ENCODE data around the gene MUC21. TPM values are rescaled to one million over a fixed set of nuclear protein-coding genes. Genes with fewer than 3 reads are reported as not detected.
"Not testable (repeated sequence)": the region's sequence is repeated elsewhere in the genome, so short reads cannot be mapped to it uniquely, and the experiment has no call there.

MUC21 gene
- polyA plus RNA-seq, 4 donors = 0.01 TPM; not detected in 3

DNA sequence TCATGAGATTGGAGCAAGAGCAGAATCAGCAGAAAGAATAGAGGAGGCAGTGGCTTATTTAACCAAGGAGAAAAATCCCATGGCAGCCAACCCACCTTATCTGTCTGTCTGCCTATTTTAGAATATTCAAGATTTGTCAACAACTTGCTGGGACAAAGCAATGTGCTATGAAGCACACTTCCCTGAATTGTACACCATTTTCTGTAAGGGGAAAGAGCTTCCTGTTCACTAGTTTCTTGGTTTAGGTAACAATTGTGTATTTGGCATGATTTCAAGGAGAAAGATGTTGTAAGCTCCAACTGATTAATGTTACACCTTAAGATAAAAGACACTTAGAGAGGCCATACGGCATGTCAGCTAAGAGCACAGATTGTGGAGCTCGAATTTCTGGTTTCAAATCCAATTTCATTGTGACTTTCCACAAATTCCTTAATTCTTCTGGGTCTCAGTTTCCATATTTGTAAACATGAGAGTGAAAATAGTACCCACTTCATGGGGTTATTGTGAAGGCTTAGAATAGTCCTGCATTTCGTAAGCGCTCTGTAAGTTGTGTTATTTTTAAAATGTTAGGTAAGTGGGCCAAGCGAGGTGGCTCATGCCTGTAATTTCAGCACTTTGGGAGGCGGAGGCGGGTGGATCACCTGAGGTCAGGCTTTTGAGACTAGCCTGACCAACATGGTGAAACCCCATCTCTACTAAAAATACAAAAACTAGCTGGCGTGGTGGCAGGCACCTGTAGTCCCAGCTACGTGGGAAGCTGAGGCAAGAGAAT is 21.9 kb downstream of the MUC21 start:
- DNase-seq (ENCODE audit: low read depth in 4 of 4, low spot score in 3 of 4) = no peak

DNA sequence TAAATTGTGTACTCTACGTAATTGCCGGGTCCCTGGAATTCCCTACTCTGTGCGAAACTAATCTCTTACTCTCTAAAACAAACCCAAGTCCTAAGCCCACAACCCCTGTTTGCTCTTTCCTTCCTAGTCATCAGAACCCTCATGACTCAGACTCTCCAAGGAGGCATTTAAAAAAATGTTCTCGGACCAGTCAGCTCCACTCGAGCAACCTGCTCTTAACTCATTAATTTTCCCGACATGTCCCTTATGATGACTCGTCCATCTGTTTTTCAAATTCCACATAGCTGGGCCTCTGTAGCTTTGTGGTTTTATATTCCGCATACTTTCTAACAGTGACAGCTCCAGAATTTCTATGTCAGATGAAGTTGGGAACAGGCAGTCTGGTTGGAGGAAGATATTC is 24.2 kb downstream of the MUC21 start:
- DNase-seq (ENCODE audit: low read depth in 4 of 4, low spot score in 3 of 4) = no peak

DNA sequence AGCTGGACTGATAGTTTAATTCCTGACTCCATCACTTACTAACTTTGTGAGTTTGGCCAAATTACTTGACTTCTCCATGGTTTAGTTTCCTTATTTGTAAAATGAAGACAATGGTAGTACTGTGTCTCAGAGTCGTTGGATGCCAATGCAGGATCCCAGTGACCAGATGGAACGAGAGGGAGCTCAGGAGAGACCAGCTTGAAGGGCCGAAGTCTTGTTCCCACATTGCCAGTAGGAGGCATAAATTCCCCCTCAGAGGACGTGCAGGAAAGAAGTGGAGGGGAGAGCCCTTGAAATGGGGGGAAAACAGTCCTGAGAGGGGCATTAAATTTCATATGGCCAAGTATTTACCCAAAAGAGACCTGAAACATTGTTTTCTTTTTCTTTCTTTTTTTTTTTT is 24.6 kb downstream of the MUC21 start:
- no peak for DNase-seq (ENCODE audit: low read depth in 4 of 4, low spot score in 3 of 4)

- DNase-seq (ENCODE audit: low read depth in 4 of 4, low spot score in 3 of 4) = no peak
These were observed 26.2 kb downstream of the MUC21 start for GRCh38 chr6:31009731-31010130.

DNA sequence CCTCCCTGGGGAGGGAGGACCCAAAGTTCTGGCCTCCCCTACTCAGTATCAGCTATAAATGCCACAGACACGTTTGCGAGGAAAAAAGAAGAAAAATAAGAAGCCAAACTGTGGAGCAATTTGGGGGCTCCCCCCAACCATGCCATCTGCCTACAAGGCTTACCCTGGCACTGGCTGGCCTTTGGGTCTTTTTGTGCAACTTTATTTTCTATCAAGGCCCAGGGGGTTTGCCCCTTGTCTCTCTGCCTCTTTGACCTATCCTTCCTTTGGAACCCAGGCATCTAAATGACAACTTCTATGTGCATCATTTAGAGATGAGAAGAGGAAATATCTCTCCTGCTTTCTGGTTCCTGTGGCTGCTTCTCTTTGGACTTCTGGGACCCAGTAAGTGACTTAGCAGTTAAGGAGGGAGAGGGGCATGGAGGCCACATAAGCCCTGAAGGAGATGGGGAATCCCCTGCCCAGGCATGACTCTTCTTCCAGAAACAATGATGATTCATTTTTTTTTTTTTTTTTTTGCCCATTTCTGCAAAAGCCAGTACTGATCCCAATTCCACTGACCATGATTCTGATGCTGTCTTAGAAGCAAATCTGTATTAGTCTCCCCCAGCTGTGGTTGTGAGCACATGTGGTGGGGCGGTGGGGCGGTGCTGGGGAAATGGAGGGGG is 27.0 kb downstream of the MUC21 start, which contains the start of gene MUC22:
MUC22 (plus strand) TSS at position 82 of the 668 bp plus-strand sequence; CDS start at position 315, 233 bp downstream.
- DNase-seq (ENCODE audit: low read depth in 4 of 4, low spot score in 3 of 4) = no peak

DNA sequence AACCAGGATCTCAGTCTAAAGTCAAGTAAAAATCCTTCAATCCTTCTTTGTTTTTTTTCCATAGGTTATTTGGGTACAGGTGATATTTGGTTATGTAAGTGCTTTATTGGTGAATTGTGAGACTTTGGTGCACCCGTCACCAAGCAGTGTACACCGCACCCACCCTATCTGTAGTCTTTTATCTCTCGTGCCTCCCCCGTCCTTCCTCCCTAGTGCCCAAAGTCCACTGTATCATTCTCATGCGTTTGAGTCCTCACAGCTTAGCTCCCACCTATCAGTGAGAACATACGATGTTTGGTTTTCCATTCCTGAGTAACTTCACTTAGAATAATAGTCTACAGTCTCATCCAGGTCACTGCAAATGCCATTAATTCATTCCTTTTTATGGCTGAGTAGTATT is 27.6 kb downstream of the MUC21 start:
- DNase-seq (ENCODE audit: low read depth in 4 of 4, low spot score in 3 of 4) = no peak

DNA sequence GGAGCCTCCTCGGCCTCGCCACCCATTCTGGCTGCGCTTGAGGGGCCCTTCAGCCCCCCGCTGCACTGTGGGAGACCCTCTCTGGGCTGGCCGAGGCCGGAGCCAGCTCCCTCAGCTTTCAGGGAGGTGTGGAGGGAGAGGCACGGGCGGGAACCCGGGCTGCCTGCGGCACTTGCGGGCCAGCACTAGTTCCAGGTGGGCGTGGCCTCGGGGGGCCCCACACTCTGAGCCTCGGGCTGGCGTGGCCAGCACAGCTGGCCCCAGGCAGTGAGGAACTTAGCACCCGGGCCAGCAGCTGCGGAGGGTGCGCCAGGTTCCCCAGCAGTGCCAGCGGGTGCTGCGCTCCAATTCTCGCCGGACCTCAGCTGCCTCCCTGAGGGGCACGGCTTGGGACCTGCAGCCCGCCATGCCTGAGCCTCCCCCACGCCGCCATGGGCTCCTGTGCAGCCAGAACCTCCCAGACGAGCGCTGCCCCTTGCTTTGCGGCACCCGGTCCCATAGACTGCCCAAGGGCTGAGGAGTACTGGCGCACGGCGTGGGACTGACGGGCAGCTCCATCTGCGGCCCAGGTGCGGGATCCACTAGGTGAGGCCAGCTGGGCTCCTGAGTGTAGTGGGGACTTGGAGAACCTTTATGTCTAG is 33.3 kb downstream of the MUC21 start:
- DNase-seq (ENCODE audit: low read depth in 4 of 4, low spot score in 3 of 4) = no peak

- not testable (repeated sequence) for DNase-seq (ENCODE audit: low read depth in 4 of 4, low spot score in 3 of 4)
These were observed 33.9 kb downstream of the MUC21 start for GRCh38 chr6:31017436-31017835.

- DNase-seq (ENCODE audit: low read depth in 4 of 4, low spot score in 3 of 4) = no peak
These were observed 36.5 kb downstream of the MUC21 start for GRCh38 chr6:31020057-31020456.

DNA sequence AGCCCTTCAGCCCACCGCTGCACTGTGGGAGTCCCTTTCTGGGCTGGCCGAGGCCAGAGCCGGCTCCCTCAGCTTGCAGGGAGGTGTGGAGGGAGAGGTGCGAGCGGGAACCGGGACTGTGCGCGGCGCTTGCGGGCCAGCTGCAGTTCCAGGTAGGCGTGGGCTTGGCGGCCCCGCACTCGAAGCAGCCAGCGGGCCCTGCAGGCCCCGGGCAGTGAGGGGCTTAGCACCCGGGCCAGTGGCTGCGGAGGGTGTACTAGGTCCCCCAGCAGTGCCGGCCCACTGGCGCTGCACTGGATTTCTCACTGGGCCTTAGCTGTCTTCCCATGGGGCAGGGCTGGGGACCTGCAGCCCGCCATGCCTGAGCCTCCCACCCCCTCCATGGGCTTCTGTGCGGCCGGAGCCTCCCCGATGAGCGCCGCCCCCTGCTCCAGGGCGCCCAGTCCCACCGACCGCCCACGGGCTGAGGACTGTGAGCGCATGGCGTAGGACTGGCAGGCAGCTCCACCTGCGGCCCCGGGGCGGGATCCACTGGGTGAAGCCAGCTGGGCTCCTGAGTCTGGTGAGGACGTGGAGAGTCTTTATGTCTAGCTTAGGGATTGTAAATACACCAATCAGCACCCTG is 37.2 kb downstream of the MUC21 start:
- not testable (repeated sequence) for DNase-seq (ENCODE audit: low read depth in 4 of 4, low spot score in 3 of 4)

DNA sequence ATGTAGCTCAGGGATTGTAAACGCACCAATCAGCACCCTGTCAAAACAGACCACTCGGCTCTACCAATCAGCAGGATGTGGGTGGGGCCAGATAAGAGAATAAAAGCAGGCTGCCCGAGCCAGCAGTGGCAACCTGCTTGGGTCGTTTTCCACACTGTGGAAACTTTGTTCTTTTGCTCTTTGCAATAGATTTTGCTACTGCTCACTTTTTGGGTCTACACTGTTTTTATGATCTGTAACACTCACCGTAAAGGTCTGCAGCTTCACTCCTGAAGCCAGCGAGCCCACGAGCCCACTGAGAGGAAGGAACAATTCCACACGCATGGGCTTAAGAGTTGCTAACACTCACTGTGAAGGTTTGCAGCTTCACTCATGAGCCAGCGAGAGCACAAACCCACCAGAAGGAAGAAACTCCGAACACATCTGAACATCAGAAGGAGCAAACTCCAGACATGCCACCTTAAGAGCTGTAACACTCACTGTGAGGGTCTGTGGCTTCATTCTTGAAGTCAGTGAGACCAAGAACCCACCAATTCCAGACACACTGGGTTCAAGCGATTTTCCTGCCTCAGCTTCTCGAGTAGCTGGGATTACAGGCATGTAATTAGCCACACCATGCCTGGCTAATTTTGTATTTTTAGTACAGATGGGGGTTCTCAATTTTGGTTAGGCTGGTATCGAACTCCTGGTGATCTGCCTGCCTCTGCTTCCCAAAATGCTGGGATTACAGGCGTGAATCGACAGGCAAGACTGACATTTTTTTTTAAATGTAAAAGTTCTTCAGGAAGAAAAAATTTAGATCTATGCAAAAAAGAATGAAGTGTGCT is 38.4 kb downstream of the MUC21 start:
- not testable (repeated sequence) for DNase-seq (ENCODE audit: low read depth in 4 of 4, low spot score in 3 of 4)

- DNase-seq (ENCODE audit: low read depth in 4 of 4, low spot score in 3 of 4) = no peak
These were observed 42.1 kb downstream of the MUC21 start for GRCh38 chr6:31025595-31025994.

DNA sequence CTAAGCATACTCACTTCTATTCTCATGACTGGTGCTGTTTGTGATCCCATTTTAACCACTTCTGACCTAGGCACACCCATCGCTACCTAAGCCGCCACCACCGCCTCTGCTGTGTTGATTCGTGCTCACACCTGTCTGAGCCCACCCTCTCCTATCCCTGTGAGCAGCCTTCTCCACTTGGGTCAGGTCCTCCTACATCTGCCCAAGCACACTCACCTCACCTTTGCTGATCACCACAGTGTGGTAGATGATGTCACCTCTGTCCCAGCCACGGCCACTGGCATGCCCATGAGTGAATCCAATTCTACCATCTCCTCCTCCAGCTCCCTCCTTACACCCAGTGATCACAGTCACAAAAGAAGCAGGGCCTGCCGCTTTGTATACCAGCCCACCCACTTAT is 47.6 kb downstream of the MUC21 start:
- no peak for DNase-seq (ENCODE audit: low read depth in 4 of 4, low spot score in 3 of 4)

- DNase-seq (ENCODE audit: low read depth in 4 of 4, low spot score in 3 of 4) = no peak
These were observed 49.6 kb downstream of the MUC21 start for GRCh38 chr6:31033075-31033474.

DNA sequence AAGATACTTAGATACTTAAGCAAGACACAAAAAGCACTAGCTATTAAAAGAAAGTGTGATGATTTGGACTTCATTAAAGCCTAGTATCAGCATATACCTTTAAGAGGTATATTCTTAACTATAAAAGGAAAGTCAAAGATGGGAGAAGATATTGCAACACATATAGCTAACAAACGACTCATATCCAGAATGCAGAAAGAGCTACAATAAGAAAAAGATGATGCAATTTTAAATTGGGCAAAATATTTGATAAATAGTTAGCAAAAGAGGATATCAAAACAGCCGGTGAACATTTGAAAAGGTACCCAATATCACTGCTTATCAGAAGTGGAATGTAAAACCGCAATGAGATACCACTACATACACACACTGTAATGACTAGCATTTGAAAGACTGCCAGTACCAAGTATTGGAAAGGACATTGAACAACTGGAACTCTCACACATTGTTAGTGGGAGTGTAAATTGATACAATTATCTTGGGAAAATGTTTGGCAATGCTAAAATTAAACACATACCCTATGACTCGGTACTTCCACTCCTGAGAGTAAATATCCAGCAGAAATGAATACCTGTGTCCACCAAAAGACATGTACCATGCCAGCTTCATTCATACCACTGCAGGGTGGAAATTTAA is 52.5 kb downstream of the MUC21 start:
- no peak for DNase-seq (ENCODE audit: low read depth in 4 of 4, low spot score in 3 of 4)

DNA sequence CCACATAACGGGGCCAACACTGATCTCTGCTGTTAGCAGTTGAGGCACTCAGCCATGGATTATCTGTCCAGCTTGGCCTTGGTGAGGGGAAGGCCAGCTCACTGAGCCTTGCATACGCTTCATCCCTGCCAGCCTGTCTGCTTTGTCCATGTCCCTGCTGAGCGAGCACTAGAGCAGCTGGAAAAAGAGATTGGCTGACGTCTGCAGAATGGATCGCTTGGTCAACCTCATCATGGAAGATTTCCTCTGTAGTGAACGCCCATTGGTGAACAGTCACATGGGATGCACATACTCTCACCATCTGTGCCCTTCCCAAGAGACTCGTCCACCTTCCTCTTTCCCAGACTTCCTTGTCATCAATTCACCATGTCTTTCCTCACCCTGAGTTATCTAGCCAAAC is 53.7 kb downstream of the MUC21 start:
- DNase-seq (ENCODE audit: low read depth in 4 of 4, low spot score in 3 of 4) = no peak

GRCh38 chr6:31037682-31038081 is 54.2 kb downstream of the MUC21 start:
- no peak for DNase-seq (ENCODE audit: low read depth in 4 of 4, low spot score in 3 of 4)

- DNase-seq (ENCODE audit: low read depth in 4 of 4, low spot score in 3 of 4) = no peak
These were observed 55.0 kb downstream of the MUC21 start for GRCh38 chr6:31038559-31038958.

All from right renal pelvis (tissue), 4 donors.